LNCAP (cell line): ENCODE results near the gene CLEC16A.

Source experiments
- TF ChIP-seq, protein P1 (sequence below): fragments of 450-650 bp; IDR thresholded peaks from 2 replicates; pipeline ENCODE4 v1.5.1; 2017; ENCODE audit warnings: mild to moderate bottlenecking

CLEC16A gene

DNA sequence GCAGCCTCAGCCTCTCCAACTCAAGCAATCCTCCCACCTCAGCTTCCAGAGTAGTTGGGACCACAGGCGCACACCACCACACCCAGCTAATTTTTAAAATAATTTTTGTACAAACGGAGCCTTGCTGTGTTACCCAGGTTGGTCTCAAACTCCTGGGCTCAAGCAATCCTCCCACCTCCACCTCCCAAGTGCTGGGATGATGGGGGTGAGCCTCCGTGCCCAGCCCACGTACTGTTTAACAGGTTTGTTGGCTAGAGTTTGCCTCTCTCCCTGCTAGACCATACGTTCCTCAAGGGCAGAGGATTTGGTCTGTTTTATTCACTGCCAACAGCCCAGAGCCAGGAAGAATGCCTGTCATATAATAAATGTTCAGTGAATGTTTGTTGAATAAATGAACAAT, 285.1 kb downstream of the CLEC16A start:
- TF ChIP-seq, protein P1, sequence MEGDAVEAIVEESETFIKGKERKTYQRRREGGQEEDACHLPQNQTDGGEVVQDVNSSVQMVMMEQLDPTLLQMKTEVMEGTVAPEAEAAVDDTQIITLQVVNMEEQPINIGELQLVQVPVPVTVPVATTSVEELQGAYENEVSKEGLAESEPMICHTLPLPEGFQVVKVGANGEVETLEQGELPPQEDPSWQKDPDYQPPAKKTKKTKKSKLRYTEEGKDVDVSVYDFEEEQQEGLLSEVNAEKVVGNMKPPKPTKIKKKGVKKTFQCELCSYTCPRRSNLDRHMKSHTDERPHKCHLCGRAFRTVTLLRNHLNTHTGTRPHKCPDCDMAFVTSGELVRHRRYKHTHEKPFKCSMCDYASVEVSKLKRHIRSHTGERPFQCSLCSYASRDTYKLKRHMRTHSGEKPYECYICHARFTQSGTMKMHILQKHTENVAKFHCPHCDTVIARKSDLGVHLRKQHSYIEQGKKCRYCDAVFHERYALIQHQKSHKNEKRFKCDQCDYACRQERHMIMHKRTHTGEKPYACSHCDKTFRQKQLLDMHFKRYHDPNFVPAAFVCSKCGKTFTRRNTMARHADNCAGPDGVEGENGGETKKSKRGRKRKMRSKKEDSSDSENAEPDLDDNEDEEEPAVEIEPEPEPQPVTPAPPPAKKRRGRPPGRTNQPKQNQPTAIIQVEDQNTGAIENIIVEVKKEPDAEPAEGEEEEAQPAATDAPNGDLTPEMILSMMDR = no peak

DNA sequence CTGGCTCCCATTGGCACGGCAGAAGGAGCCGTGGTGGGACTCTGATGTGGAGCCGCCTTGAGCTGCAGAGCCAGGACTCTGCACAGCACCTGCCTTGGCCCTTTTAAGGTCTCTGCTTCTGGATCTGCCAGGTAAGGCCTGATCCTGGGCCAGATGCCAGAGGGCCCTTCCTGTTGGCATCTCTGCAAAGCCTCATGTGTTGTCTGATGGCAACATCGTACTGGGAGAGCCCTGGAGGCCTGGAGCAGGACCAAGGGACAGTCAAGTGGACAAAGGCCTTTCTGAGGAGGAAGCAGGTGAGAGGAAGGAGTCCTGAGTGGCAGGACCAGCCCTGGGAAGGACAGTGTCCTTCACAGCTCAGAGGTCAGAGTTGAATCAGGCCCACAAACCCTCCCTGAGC, 285.5 kb downstream of the CLEC16A start:
- TF ChIP-seq, protein P1 = no peak

DNA sequence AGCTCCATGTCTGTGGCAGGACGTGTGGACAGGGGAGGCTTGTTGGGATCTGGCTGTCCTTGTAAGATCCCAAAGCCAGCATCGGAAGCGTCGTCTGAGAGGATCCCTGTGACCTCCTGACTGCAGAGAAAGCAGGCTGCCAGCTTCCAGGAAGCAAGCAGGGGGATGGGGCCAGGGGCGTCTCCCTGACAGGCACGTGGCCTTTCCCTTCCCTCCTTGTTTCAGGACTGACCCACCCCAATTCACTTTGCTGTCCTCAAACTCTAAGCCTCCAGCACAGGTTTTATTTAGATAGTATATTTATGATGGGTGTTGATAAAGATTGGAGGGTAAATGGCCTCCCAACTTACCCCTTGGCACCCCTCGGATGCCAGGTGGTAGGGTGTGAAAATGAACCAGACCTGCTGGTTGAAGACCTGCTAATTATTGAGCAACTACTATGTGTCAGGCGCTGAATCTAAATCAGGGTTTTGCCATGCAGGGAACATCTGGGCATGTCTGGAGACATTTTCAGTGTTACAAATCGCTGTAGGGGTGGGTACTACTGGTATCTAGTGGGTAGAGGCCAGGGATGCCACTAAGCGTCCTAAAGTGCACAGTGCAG, 287.1 kb downstream of the CLEC16A start:
- TF ChIP-seq, protein P1 = no peak
